RWPE2 (cell line): Measurements from ENCODE around the gene TMEM178B.

Source experiments
- ATAC-seq: fragments of 200-7000 bp; cut with Tn5 transposase; 3 replicates; pipeline ENCODE4 v1.9.1; 2021; ENCODE audit warnings: low read depth
- DNase-seq: peaks from one replicate; pipeline ENCODE4 v3.0.0-alpha.2; 2020; ENCODE audit warnings: low spot score
- H3K27ac ChIP-seq: fragments of 450-650 bp; 2 replicates; pipeline ENCODE4 v1.5.1; 2017; ENCODE audit warnings: mild to moderate bottlenecking; ENCODE audit not compliant: poor library complexity, severe bottlenecking
- H3K27me3 ChIP-seq: fragments of 250-450 bp; sonication (Bioruptor Pico); 2 replicates; pipeline ENCODE4 v1.5.1; 2021; ENCODE audit warnings: mild to moderate bottlenecking, moderate library complexity; ENCODE audit not compliant: insufficient read depth, poor library complexity, severe bottlenecking
- H3K36me3 ChIP-seq: fragments of 250-450 bp; sonication (Bioruptor Pico); 2 replicates; pipeline ENCODE4 v1.5.1; 2020; ENCODE audit warnings: low read depth, mild to moderate bottlenecking, moderate library complexity
- H3K4me1 ChIP-seq: fragments of 250-450 bp; sonication (Bioruptor Pico); 2 replicates; pipeline ENCODE4 v1.5.1; 2021; ENCODE audit warnings: mild to moderate bottlenecking, moderate library complexity; ENCODE audit not compliant: insufficient read depth, poor library complexity, severe bottlenecking
- H3K4me3 ChIP-seq: fragments of 250-450 bp; sonication (Bioruptor Pico); 2 replicates; pipeline ENCODE4 v1.5.1; 2021; ENCODE audit warnings: mild to moderate bottlenecking, moderate library complexity; ENCODE audit not compliant: severe bottlenecking
- H3K9me3 ChIP-seq: fragments of 250-450 bp; sonication (Bioruptor Pico); 2 replicates; pipeline ENCODE4 v1.5.1; 2021; ENCODE audit warnings: mild to moderate bottlenecking, moderate library complexity; ENCODE audit not compliant: severe bottlenecking
- TF ChIP-seq, protein P1 (sequence below): fragments of 450-650 bp; IDR thresholded peaks from one replicate; pipeline ENCODE4 v1.5.1; 2017; ENCODE audit warnings: mild to moderate bottlenecking, moderate library complexity; ENCODE audit not compliant: poor library complexity, severe bottlenecking

The TMEM178B gene

DNA sequence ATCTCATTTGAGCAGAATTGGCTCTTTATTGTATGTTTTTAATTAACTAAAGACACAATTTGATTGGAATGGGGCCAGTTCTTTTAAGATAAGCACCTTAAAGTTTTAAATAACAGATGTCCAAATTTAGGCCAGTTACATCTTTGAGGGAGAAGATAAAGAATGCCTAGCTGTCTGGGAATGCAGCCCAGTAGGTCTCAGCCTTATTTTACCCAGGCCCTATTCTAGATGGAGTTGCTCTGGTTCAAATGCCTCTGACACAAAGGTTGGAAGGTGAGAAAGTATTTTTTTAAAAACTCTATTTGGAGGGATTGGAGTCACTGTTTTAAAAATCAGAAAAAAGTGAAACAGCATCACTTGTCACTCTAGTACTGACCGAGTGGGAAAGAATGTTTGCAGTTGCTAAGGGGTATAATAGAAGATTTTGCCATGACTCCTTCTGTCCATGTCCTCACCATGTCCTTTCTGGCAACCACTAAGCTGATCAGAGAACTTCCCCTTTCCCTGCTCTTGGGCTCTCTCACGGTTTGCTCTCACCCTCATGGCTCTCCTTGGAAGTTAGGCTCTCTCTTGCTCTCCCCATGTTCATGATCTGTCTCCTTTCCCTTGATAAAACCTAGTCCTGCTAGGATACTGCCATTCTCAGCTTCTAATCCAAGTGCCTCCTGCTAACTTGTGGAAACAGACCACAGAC is 239.1 kb downstream of the TMEM178B start:
- TF ChIP-seq, protein P1, sequence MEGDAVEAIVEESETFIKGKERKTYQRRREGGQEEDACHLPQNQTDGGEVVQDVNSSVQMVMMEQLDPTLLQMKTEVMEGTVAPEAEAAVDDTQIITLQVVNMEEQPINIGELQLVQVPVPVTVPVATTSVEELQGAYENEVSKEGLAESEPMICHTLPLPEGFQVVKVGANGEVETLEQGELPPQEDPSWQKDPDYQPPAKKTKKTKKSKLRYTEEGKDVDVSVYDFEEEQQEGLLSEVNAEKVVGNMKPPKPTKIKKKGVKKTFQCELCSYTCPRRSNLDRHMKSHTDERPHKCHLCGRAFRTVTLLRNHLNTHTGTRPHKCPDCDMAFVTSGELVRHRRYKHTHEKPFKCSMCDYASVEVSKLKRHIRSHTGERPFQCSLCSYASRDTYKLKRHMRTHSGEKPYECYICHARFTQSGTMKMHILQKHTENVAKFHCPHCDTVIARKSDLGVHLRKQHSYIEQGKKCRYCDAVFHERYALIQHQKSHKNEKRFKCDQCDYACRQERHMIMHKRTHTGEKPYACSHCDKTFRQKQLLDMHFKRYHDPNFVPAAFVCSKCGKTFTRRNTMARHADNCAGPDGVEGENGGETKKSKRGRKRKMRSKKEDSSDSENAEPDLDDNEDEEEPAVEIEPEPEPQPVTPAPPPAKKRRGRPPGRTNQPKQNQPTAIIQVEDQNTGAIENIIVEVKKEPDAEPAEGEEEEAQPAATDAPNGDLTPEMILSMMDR = no peak
- DNase-seq = no peak
- Histone ChIP-seq H3K27me3 (no peaks in the 10 kb centered on the region), H3K9me3 (no peaks in the 10 kb centered on the region), H3K27ac (no peak overlapping the region), H3K4me3 (no peak overlapping the region), H3K36me3 (no peaks in the 10 kb centered on the region), H3K4me1 (no peaks in the 10 kb centered on the region)
- no peak for ATAC-seq

DNA sequence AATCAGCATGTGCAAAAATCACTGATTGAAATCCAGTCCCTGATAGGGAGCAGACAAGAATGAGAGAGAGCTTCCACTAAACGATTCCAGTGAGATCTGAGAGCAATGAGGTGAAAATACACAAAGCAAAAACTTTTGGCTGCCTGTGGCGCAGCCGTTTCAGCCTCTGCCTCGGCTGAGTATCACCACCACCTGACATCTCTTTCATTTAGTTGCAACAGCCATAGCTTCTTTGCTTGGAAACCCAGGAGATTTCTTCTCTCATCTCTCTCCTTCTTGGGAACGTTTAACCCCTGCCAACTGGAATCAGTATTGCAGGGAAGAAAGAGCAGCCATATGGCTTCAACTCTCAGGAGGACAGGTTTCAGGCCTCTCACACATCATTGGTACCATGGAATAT is 240.0 kb downstream of the TMEM178B start:
- no peaks in the 10 kb centered on the region for H3K9me3 ChIP-seq
- no peak for ATAC-seq
- H3K4me3 ChIP-seq = no peak overlapping the region
- TF ChIP-seq, protein P1 = no peak
- no peaks in the 10 kb centered on the region for H3K4me1 ChIP-seq
- H3K27me3 ChIP-seq = no peaks in the 10 kb centered on the region
- DNase-seq = no peak
- H3K36me3 ChIP-seq = no peaks in the 10 kb centered on the region
- H3K27ac ChIP-seq = no peak overlapping the region

DNA sequence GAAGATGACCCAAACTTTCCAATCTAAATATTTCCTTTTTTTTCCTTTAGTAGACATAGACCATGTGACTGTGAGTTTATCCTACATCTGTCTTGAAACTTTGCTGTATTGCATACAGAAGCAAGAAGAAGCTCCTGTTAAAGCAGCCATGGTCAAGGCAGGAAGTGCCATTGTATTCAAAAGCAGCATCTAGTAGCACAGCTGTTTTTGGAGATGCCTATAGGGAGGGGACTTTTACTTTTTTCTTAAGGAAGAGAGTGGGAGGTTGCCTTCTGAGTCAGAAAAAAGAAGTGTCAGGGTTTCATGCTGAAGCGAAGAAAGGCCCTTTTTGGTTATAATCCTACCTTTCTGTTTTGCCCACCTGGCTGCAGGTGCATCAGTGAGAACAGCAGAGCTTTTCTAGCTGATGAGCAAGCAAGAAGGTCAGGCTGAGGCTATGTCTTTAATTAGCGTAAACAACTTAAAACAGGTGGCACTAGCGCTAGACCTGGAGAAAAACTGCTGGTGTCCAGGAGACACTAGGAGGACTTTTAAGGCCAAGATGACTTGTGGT is 243.2 kb downstream of the TMEM178B start:
- no peaks in the 10 kb centered on the region for H3K27me3 ChIP-seq
- no peak overlapping the region for H3K4me3 ChIP-seq
- ATAC-seq (no peak), DNase-seq (no peak)
- H3K27ac ChIP-seq = no peak overlapping the region
- TF ChIP-seq, protein P1 = no peak
- H3K36me3 ChIP-seq = no peaks in the 10 kb centered on the region
- no peaks in the 10 kb centered on the region for H3K9me3 ChIP-seq
- H3K4me1 ChIP-seq = no peaks in the 10 kb centered on the region

DNA sequence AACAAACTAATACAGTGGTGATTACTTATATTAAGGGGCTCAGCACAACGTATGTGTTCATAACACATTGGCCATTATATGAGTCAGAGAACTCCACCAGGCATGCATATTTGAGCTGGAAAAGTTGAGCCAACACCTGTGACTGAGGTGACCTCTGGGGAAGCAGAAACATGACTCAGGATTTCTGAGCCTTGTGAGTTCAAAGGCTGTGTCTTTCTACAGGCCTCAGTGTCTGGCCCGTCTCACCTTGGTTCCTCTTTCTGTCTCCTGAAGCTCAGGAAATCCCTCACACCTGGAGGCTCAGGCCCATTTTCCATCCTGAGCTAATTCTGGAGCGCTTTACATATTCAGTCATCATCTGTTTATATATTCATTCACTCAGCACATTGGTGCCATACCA is 246.4 kb downstream of the TMEM178B start:
- DNase-seq (no peak), ATAC-seq (0 out of 3 replicates have a peak, but pooled peaks have one; percentile 12)
- Histone ChIP-seq H3K27me3 (no peaks in the 10 kb centered on the region), H3K4me1 (no peaks in the 10 kb centered on the region), H3K9me3 (no peaks in the 10 kb centered on the region), H3K27ac (no peak overlapping the region), H3K36me3 (no peaks in the 10 kb centered on the region), H3K4me3 (no peak overlapping the region)
- TF ChIP-seq, protein P1 = no peak

DNA sequence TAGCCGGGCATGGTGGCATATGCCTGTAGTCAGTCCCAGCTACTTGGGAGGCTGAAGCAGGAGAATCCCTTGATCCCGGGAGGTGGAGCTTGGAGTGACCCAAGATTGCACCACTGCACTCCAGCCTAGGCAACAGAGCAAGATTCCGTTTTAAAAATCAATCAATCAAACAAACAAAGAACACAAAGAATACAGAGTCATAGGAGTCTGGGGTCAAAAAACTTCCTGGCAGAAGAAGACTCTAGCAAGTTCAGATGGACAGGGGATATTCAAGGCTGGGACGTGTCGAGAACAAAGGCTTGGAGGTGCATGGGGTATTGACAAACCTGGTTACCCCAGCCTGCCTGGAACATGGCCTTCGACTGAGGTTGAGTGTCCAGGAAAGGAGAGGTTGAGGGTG is 248.5 kb downstream of the TMEM178B start:
- H3K4me1 ChIP-seq = no peaks in the 10 kb centered on the region
- H3K27me3 ChIP-seq = no peaks in the 10 kb centered on the region
- no peak overlapping the region for H3K4me3 ChIP-seq
- H3K27ac ChIP-seq = no peak overlapping the region
- H3K36me3 ChIP-seq = no peaks in the 10 kb centered on the region
- ATAC-seq (no peak), DNase-seq (no peak)
- TF ChIP-seq, protein P1 = no peak
- H3K9me3 ChIP-seq = no peaks in the 10 kb centered on the region
